Esophagus muscularis mucosa (tissue), 3 donors: ENCODE data around the gene FBL.

Experiments
- POLR2A ChIP-seq: fragments of 450-650 bp; IDR thresholded peaks from one replicate; pipeline ENCODE4 v1.6.1; 2017; ENCODE audit warnings: antibody characterized with exemption, moderate library complexity, mild to moderate bottlenecking, low read depth
- POLR2AphosphoS5 ChIP-seq, 2 donors: sonication (generic); formaldehyde crosslinking; IDR thresholded peaks; one replicate each; pipeline ENCODE4 v1.6.1; 2017; ENCODE audit warnings: antibody characterized with exemption in 2 of 2
- TF ChIP-seq, protein P1 (sequence below), 3 experiments: fragments of 200-600 bp in 2 of 3; fragments of 450-650 bp in 1 of 3; sonication (generic) in 2 of 3; IDR thresholded peaks; one replicate each; pipeline ENCODE4 v1.5.1; 2017 to 2019; ENCODE audit warnings: antibody characterized with exemption in 3 of 3, mild to moderate bottlenecking in 2 of 3, moderate library complexity in 1 of 3

DNA sequence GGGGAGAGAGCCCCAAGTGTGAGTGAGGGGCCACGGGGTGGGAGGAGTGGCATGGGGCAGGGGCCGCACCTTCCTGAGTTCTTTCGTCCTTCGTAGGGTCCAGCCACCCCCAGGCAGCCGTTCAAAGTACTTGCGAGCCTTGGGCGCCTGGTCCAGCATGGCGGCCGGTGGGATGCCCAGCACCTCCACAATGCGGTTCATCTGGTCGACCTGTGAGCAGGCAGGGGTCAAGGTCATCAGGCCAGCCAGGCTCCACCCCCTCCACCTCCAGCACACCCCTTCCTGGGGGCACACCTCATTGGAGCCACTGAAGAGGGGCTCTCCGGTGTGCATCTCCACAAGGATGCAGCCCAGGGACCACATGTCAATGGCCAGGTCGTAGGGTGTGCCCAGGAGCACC lies 19.0 kb downstream of the FBL start:
- TF ChIP-seq, protein P1, sequence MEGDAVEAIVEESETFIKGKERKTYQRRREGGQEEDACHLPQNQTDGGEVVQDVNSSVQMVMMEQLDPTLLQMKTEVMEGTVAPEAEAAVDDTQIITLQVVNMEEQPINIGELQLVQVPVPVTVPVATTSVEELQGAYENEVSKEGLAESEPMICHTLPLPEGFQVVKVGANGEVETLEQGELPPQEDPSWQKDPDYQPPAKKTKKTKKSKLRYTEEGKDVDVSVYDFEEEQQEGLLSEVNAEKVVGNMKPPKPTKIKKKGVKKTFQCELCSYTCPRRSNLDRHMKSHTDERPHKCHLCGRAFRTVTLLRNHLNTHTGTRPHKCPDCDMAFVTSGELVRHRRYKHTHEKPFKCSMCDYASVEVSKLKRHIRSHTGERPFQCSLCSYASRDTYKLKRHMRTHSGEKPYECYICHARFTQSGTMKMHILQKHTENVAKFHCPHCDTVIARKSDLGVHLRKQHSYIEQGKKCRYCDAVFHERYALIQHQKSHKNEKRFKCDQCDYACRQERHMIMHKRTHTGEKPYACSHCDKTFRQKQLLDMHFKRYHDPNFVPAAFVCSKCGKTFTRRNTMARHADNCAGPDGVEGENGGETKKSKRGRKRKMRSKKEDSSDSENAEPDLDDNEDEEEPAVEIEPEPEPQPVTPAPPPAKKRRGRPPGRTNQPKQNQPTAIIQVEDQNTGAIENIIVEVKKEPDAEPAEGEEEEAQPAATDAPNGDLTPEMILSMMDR (IDR thresholded peaks at IDR 0.05) = no peak
- no peak for TF ChIP-seq POLR2A
- no peak for TF ChIP-seq POLR2AphosphoS5 (IDR thresholded peaks at IDR 0.05)
